GM10248 (cell line): ENCODE data around the gene EIF3F.

Source experiments
- CTCF ChIA-PET: fragments of 300-600 bp; sonication (Branson Sonifier 250); formaldehyde crosslinking; extraction: SDS; loops from one replicate; lab custom pipeline; 2021; ENCODE audit warnings: antibody characterized with exemption; lab: Yijun Ruan, JAX
- POLR2A ChIA-PET: fragments of 350-650 bp; sonication (Branson Sonifier 250); formaldehyde crosslinking; extraction: SDS; loops from one replicate; lab custom pipeline; 2020; ENCODE audit warnings: antibody characterized with exemption; lab: Yijun Ruan, JAX
- DNase-seq: peaks from one replicate; pipeline ENCODE4 v3.0.0; 2012; ENCODE audit errors: extremely low spot score
- CTCF ChIP-seq: IDR thresholded peaks from 2 replicates; pipeline ENCODE4 v1.5.1; 2012; ENCODE audit warnings: mild to moderate bottlenecking, low read depth; ENCODE audit errors: extremely low read depth, missing control alignments, control extremely low read depth

The EIF3F gene

GRCh38 chr11:8036986-8037385 is 49.8 kb downstream of the EIF3F start:
- CTCF ChIA-PET: interaction anchor here (1.1 to 12.2 kb wide), 6 partner anchors 10 to 72 kb away, joined by 3 to 275 read pairs (median 4); no protein-coding TSS in a partner anchor

GRCh38 chr11:8038393-8038792 is 51.3 kb downstream of the EIF3F start:
- POLR2A ChIA-PET: no interaction called here
- CTCF ChIA-PET: interaction anchor here (0.9 to 12.2 kb wide), 5 partner anchors 11 to 60 kb away, joined by 3 to 275 read pairs (median 3); no protein-coding TSS in a partner anchor
- no peak for DNase-seq

More at GRCh38 chr11:8036986-8037385, 49.8 kb downstream of the EIF3F start:
- no peak for DNase-seq
- POLR2A ChIA-PET: no interaction called here
- TF ChIP-seq CTCF: no peak

DNA sequence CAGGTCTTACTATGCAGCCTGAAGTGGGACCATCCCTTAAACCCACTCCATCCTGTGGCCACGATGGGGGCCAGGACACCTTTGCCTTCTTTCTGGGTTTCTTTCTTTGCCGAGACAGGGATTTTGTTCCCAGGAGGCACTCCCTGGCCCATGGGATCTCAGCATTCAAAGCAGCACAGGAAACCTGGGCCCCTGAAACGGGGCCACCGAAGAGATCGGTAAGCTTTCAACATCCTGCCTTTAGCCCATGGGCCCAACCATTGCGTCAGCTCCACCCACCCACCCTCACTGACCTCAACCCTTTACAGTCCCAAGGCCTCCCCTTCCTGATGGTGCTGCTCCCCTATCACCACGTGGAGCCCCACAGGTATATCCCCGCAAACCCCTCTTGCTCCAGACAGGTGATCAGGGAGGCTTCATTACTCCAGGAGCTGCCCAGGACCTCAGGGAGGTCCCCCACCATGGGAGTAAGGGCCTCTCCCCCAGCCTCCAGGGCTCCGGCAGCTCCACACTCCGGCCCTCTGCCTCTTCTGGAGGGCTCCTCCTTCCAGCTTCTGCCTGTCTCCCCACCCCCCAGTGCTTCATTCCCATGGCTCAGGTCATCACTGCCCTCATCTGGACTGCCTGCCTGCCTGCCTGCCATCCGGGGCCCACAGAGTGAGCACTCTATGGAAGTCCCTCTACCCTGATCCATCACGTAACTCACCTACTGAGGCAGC is 51.8 kb downstream of the EIF3F start:
- no peak for TF ChIP-seq CTCF
- no peak for DNase-seq
- ChIA-PET POLR2A (no interaction called here), CTCF (interaction anchor here (0.9 to 12.2 kb wide), 4 partner anchors 12 to 60 kb away, joined by 3 to 275 read pairs (median 4); no protein-coding TSS in a partner anchor)

More at GRCh38 chr11:8038393-8038792, 51.3 kb downstream of the EIF3F start:
- no peak for TF ChIP-seq CTCF

- ChIA-PET CTCF (interaction anchor here (1.3 to 12.2 kb wide), 2 partner anchors 16 to 59 kb away, joined by 3 to 275 read pairs; no protein-coding TSS in a partner anchor), POLR2A (no interaction called here)
- TF ChIP-seq CTCF: no peak
- no peak for DNase-seq
These were observed 52.6 kb downstream of the EIF3F start for GRCh38 chr11:8039530-8040260.

- ChIA-PET CTCF (interaction anchor here (1.3 to 12.2 kb wide), 2 partner anchors 15 to 58 kb away, joined by 3 to 275 read pairs; no protein-coding TSS in a partner anchor), POLR2A (no interaction called here)
- no peak for TF ChIP-seq CTCF
- no peak for DNase-seq
These were observed 53.3 kb downstream of the EIF3F start for GRCh38 chr11:8040261-8040920.

DNA sequence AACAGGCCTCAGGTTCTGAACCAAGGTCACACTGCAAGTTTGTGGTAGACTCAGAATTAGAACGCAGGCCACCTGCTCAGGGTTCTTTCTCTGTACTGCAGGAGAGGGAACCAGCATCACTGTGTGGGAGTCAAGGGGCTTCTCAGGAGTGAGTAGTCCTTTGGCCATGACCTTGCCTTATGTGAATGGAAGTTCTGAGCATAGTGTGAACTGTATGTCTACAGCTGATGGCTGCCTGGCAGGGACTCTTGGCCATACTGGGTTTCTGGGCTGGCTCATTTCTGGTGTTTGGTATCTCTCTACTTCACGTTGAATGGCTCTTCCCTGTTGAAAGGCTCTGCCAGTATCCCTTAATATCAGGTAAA is 53.8 kb downstream of the EIF3F start:
- ChIA-PET CTCF (interaction anchor here (1.3 to 12.2 kb wide), 2 partner anchors 15 to 58 kb away, joined by 3 to 275 read pairs; no protein-coding TSS in a partner anchor), POLR2A (no interaction called here)
- no peak for DNase-seq
- no peak for TF ChIP-seq CTCF
